K562 (cell line): Measurements from ENCODE around the gene SCFD2. TPM values are rescaled to one million over a fixed set of nuclear protein-coding genes. Genes with fewer than 3 reads are reported as not detected.

Experiments used
- ATAC-seq: fragments of 200-7000 bp; cut with Tn5 transposase; 3 replicates; pipeline ENCODE4 v1.9.1; 2020; ENCODE audit warnings: moderate library complexity
- BruUV-seq: library from RNA; stranded (reverse); fragments of 400-500 nt; replicated peaks from 2 replicates; lab custom pipeline; 2021; lab: Mats Ljungman, UMichigan
- CTCF ChIA-PET: fragments of 300-600 bp; formaldehyde crosslinking; extraction: SDS; loops from one replicate; lab custom pipeline; 2021; ENCODE audit warnings: low intra/inter-chr PET ratio; lab: Yijun Ruan, JAX
- POLR2A ChIA-PET: fragments of 300-600, 350-650 bp; sonication (Branson Sonifier 250); formaldehyde crosslinking; extraction: SDS; loops from one replicate; lab custom pipeline; 2021; ENCODE audit warnings: antibody characterized with exemption, inconsistent platforms; lab: Yijun Ruan, JAX
- DNase-seq, 4 experiments: peaks; one replicate each; pipeline versions ENCODE4 v3.0.0 to v3.0.0-alpha.2; 2011 to 2018; ENCODE audit warnings: low spot score in 3 of 4, mixed read lengths in 3 of 4; ENCODE audit errors: extremely low read depth in 1 of 4
- FAIRE-seq: peaks from 2 replicates; lab custom pipeline; 2011; peaks lifted over from hg19 to GRCh38; lab: Jason Lieb, UNC
- H2AFZ ChIP-seq: 2 replicates; pipeline ENCODE4 v1.6.0; 2011; ENCODE audit warnings: low read depth, low read length, control low read depth, inconsistent platforms
- H3K27ac ChIP-seq: fragments of 200-600 bp; 3 replicates; pipeline ENCODE4 v1.8.0; 2011; ENCODE audit warnings: low read depth, mild to moderate bottlenecking, control low read depth, inconsistent platforms, low read length, moderate library complexity, mixed read lengths; ENCODE audit errors: extremely low read depth
- H3K27me3 ChIP-seq, 2 experiments: fragments of 300-600 bp in 1 of 2; 2 replicates in 1 of 2; 3 replicates in 1 of 2; pipeline versions ENCODE4 v1.6.0 to v1.8.0; 2011; ENCODE audit warnings: inconsistent platforms in 2 of 2, low read length in 2 of 2, mild to moderate bottlenecking in 1 of 2, mixed read lengths in 1 of 2, moderate library complexity in 1 of 2; ENCODE audit not compliant: control insufficient read depth in 2 of 2, insufficient read depth in 2 of 2
- H3K36me3 ChIP-seq: fragments of 300-600 bp; 3 replicates; pipeline ENCODE4 v1.8.0; 2011; ENCODE audit warnings: mild to moderate bottlenecking, low read length, inconsistent platforms; ENCODE audit not compliant: control insufficient read depth, insufficient read depth
- H3K4me1 ChIP-seq, 2 experiments: fragments of 200-600 bp in 1 of 2; replicated peaks in 1 of 2; 2 replicates in 1 of 2; 3 replicates in 1 of 2; pipeline versions ENCODE4 v1.5.1 to v1.8.0; 2011; ENCODE audit warnings: inconsistent platforms in 2 of 2, low read length in 2 of 2, mild to moderate bottlenecking in 1 of 2, mixed read lengths in 1 of 2, moderate library complexity in 1 of 2; ENCODE audit not compliant: control insufficient read depth in 2 of 2, insufficient read depth in 2 of 2
- H3K4me2 ChIP-seq: 2 replicates; pipeline ENCODE4 v1.6.1; 2011; ENCODE audit warnings: low read length, control low read depth, inconsistent platforms, mixed read lengths; ENCODE audit not compliant: insufficient read depth
- H3K4me3 ChIP-seq: fragments of 200-600 bp; sonication (generic), shearing (Covaris generic); 2 replicates; pipeline ENCODE4 v1.5.1; 2016; ENCODE audit warnings: control low read depth, inconsistent platforms
- H3K79me2 ChIP-seq: fragments of 200-600 bp; 3 replicates; pipeline ENCODE4 v1.8.0; 2011; ENCODE audit warnings: low read length, inconsistent platforms; ENCODE audit not compliant: control insufficient read depth, insufficient read depth
- H3K9ac ChIP-seq, 2 experiments: 2 replicates each; pipeline versions ENCODE4 v1.6.0 to v1.6.1; 2011; ENCODE audit warnings: low read depth in 2 of 2, low read length in 2 of 2, control low read depth in 1 of 2, inconsistent platforms in 1 of 2, mild to moderate bottlenecking in 1 of 2, mixed read lengths in 1 of 2; ENCODE audit not compliant: insufficient read depth in 1 of 2
- H3K9me1 ChIP-seq: one replicate; pipeline ENCODE4 v1.6.0; 2011; ENCODE audit warnings: inconsistent platforms, mild to moderate bottlenecking, low read length, moderate library complexity; ENCODE audit not compliant: control insufficient read depth, insufficient read depth
- H3K9me3 ChIP-seq: replicated peaks from 2 replicates; pipeline ENCODE4 v1.5.1; 2011; ENCODE audit warnings: low read depth, low read length, inconsistent platforms; ENCODE audit not compliant: control insufficient read depth, insufficient read depth
- H4K20me1 ChIP-seq: replicated peaks from 2 replicates; pipeline ENCODE4 v1.6.1; 2011; ENCODE audit warnings: low read length, inconsistent platforms, mixed read lengths; ENCODE audit not compliant: control insufficient read depth, insufficient read depth
- E2F1 ChIP-seq: sonication (generic); formaldehyde crosslinking; IDR thresholded peaks from 2 replicates; pipeline ENCODE4 v1.8.1; 2023; ENCODE audit warnings: mild to moderate bottlenecking, missing genetic modification reagents, moderate library complexity
- MGA ChIP-seq: fragments of 450-650 bp; IDR thresholded peaks from 2 replicates; pipeline ENCODE4 v1.6.1; 2016; ENCODE audit warnings: mild to moderate bottlenecking, moderate library complexity
- ZBTB12 ChIP-seq: fragments of 250-450 bp; sonication (Bioruptor Pico); IDR thresholded peaks from 2 replicates; pipeline ENCODE4 v1.4.0; 2020
- WGBS: fragments of 100-300 bp; shearing (Covaris generic); methylation state at CpG from one replicate; pipeline ENCODE4 v1.1.6; 2016; ENCODE audit warnings: low coverage, mixed read lengths; ENCODE audit not compliant: insufficient coverage; ENCODE audit errors: missing lambda C conversion rate; 5-methylcytosine and 5-hydroxymethylcytosine counted together
- in situ Hi-C: fragments of 300-500 bp; cut with MboI; formaldehyde crosslinking; loops from 4 replicates; pipeline ENCODE4 v1.15.0; 2018; ENCODE audit warnings: inconsistent platforms, mixed read lengths
- intact Hi-C: fragments of 100-400 bp; cut with micrococcal nuclease; formaldehyde crosslinking; loops from 2 replicates; pipeline ENCODE4 v1.14.2; 2022
- polyA plus RNA-seq, 8 experiments: library from polyadenylated mRNA; depleted of rRNA in 4 of 8; stranded (reverse) in 5 of 8; unstranded in 3 of 8; fragments of >200 nt; fragmentation: Nextera tagmentation in 2 of 8; fragmentation: Illumina TruSeq in 1 of 8; extraction: Ambion mirVana in 2 of 8; extraction: Trizol in 1 of 8; gene quantifications; 2 replicates each; pipeline versions ENCODE4 v1.2.1 to v1.2.3, GENCODE V29; 2011 to 2014; ENCODE audit warnings: inconsistent platforms in 1 of 8, missing spikeins in 1 of 8
- total RNA-seq, 7 experiments: library from RNA; depleted of rRNA in 6 of 7; stranded (reverse); fragments of >200 nt in 6 of 7; fragmentation: Illumina TruSeq in 2 of 7; extraction: Trizol in 2 of 7; gene quantifications; 2 replicates each; pipeline versions ENCODE4 v1.2.1 to v1.2.3, GENCODE V29; 2011 to 2021; ENCODE audit warnings: low replicate concordance in 1 of 7

SCFD2 gene
- total and polyA plus RNA-seq, 9 of the 15 experiments (the other 6 are each of a cell fraction or from before 2014, with no cell fraction given): 5.7 to 30.3 (median 22.8) TPM

GRCh38 chr4:53189011-53189410 lies 176.8 kb downstream of the SCFD2 start (continued):
- no peak for TF ChIP-seq E2F1 (CRISPR knock-in tag)

- ChIA-PET POLR2A (no interaction called here), CTCF (no interaction called here)
- Histone ChIP-seq H3K9me1 (no peaks in the 10 kb centered on the region), H3K27ac (no peak overlapping the region), H3K27me3 (no peaks in the 10 kb centered on the region), H3K4me2 (no peak overlapping the region), H3K4me3 (no peak overlapping the region), H3K4me1 (peaks cover 0 to 5% of the 10 kb centered on the region in 2 experiments; a peak in 1 of 5 replicates), H3K36me3 (peaks cover 2% of the 10 kb centered on the region; the same call in 1 of the 3 replicates), H3K79me2 (no peaks in the 10 kb centered on the region), H4K20me1 (no peaks in the 10 kb centered on the region), H3K9ac (no peak overlapping the region), H3K9me3 (no peaks in the 10 kb centered on the region), H2AFZ (no peak overlapping the region)
- peak; percentile 65; the same call in 2 of the 3 replicates for ATAC-seq
- FAIRE-seq: peak; percentile 32
- WGBS: 16% methylated on average over 4 of the region's 4 CpGs
- peak in 1 of 4 experiments; percentile 33 for DNase-seq
- intact Hi-C loops: no loop called here
- BruUV-seq: no TSS peak
- in situ Hi-C loops: no loop called here
- TF ChIP-seq ZBTB12 (CRISPR knock-in tag) (no peak), MGA (no peak)
These were observed 179.0 kb downstream of the SCFD2 start for GRCh38 chr4:53186714-53187358.
